HUES48 (cell line): Measurements from ENCODE around the gene RYR3.

Source experiments
- H3K27ac ChIP-seq: one replicate; pipeline ENCODE4 v1.7.0; 2013; ENCODE audit warnings: low read depth, low read length, inconsistent platforms
- H3K27me3 ChIP-seq: 2 replicates; pipeline ENCODE4 v1.6.1; 2013; ENCODE audit warnings: mild to moderate bottlenecking, low read length; ENCODE audit not compliant: control insufficient read depth, insufficient read depth
- H3K36me3 ChIP-seq: 2 replicates; pipeline ENCODE4 v1.6.1; 2013; ENCODE audit warnings: low read length; ENCODE audit not compliant: control insufficient read depth, insufficient read depth
- H3K4me1 ChIP-seq: 2 replicates; pipeline ENCODE4 v1.6.1; 2013; ENCODE audit warnings: mild to moderate bottlenecking, low read length; ENCODE audit not compliant: control insufficient read depth, insufficient read depth
- H3K4me3 ChIP-seq: 2 replicates; pipeline ENCODE4 v1.5.1; 2013; ENCODE audit warnings: mild to moderate bottlenecking, low read depth, low read length
- H3K9ac ChIP-seq: 2 replicates; pipeline ENCODE4 v1.6.1; 2013; ENCODE audit warnings: mild to moderate bottlenecking, low read depth, low read length, moderate library complexity
- H3K9me3 ChIP-seq: 2 replicates; pipeline ENCODE4 v1.6.1; 2013; ENCODE audit warnings: low read length; ENCODE audit not compliant: control insufficient read depth, insufficient read depth

RYR3 gene

DNA sequence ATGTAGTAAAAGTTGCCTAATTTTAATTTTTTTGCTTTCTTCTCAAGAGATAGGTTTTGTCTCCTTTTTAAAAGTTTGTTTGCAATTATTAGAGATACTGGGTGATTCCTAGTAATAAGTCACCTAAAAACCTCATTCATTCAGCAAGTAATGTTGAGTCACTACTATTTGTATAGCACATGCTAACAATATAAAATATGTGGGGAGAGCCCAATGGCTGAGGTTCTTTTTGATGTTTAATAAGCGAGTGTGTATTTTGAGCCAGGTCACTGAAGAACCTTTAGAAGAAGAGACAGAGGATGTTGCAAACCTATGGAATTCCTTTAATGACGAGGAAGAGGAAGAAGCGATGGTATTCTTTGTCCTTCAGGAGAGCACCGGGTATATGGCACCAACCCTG is 533.8 kb downstream of the RYR3 start:
- H3K4me3 ChIP-seq: no peak overlapping the region
- H3K9me3 ChIP-seq: no peaks in the 10 kb centered on the region
- peaks cover 25% of the 10 kb centered on the region for H3K4me1 ChIP-seq
- H3K27me3 ChIP-seq: no peaks in the 10 kb centered on the region
- no peaks in the 10 kb centered on the region for H3K36me3 ChIP-seq
- H3K9ac ChIP-seq: no peak overlapping the region
- H3K27ac ChIP-seq: peak overlapping the region; percentile 14

DNA sequence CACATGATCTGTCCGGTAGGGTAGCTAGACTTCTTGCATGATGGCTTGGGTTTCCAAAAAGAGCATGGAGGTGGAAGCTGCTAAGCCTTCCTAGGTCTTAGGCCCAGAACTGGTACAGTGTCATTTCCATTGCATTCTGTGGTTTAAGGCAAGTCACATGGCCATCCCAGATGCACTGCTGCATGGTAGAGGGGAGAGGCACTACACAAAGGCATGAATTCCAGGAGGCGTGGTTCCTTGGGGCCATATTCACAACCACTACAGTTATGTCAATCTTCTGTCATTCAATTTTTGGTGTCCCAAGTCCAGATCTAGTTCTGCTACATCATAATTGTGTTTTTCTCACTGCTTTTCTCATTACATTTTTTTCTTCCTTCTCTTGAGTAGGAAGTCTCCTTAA is 535.4 kb downstream of the RYR3 start:
- Histone ChIP-seq H3K4me1 (peaks cover 25% of the 10 kb centered on the region), H3K27me3 (no peaks in the 10 kb centered on the region), H3K36me3 (no peaks in the 10 kb centered on the region), H3K4me3 (no peak overlapping the region), H3K27ac (no peak overlapping the region), H3K9me3 (no peaks in the 10 kb centered on the region), H3K9ac (no peak overlapping the region)

DNA sequence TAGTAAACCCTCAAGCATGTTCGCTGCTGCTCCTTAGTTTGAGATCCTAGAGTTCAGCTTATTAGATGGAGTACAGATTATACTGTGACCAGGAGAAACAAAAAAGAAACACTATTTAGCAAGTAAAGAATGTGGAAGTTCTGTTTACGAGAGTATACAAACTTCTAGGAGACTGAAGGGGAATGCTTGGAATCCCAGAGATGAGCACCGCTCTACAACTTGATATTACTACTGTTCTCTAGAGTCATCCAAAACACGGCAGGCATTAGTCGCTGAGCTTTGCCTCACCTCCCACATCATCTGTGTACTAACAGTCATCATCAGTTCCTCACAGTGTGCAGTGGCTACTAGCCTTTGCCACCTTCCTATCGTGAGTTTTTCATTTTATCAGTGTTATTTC is 536.1 kb downstream of the RYR3 start:
- no peaks in the 10 kb centered on the region for H3K9me3 ChIP-seq
- no peak overlapping the region for H3K9ac ChIP-seq
- no peak overlapping the region for H3K4me3 ChIP-seq
- peaks cover 32% of the 10 kb centered on the region for H3K4me1 ChIP-seq
- no peaks in the 10 kb centered on the region for H3K36me3 ChIP-seq
- H3K27ac ChIP-seq: no peak overlapping the region
- H3K27me3 ChIP-seq: no peaks in the 10 kb centered on the region

DNA sequence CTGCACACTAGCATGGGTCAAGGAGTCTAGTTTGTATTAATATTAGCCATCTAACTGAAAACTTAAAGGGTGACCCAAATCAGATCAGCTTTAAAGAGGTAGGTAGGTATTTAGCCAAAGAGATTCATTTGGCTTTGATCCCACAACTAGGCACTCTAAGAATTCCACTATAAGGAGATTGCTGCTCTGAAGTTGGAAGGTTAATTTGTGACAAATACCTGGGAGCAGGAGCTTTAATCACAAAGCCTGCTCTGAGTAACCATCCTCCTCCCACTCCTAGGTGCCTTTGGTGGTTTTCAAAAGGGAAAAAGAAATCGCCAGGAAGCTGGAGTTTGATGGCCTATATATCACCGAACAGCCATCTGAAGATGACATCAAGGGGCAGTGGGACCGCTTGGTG is 537.2 kb downstream of the RYR3 start:
- H3K27me3 ChIP-seq: no peaks in the 10 kb centered on the region
- H3K4me1 ChIP-seq: peaks cover 41% of the 10 kb centered on the region
- H3K27ac ChIP-seq: no peak overlapping the region
- no peaks in the 10 kb centered on the region for H3K9me3 ChIP-seq
- H3K4me3 ChIP-seq: no peak overlapping the region
- no peaks in the 10 kb centered on the region for H3K36me3 ChIP-seq
- H3K9ac ChIP-seq: no peak overlapping the region

DNA sequence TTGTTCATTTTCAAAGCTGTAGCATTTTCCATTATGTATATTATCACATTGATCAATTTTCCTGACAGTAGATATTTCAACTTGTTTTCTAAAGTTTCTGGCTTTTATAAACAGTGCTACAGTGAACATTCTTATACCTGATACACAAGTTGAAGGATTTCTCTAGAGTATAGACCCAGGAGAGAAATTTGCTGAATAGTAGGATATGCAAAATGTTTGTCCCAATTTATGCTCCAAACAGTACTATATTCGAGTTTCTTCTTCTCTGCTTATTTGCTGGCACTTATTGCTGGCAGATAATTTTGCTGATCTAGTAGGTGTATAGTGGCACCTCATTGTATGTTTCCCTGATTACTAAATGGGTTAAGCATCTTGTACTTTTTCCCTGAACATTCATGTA is 540.3 kb downstream of the RYR3 start:
- H3K9ac ChIP-seq: no peak overlapping the region
- no peaks in the 10 kb centered on the region for H3K9me3 ChIP-seq
- H3K27me3 ChIP-seq: no peaks in the 10 kb centered on the region
- no peak overlapping the region for H3K27ac ChIP-seq
- H3K4me1 ChIP-seq: peaks cover 23% of the 10 kb centered on the region
- H3K36me3 ChIP-seq: no peaks in the 10 kb centered on the region
- no peak overlapping the region for H3K4me3 ChIP-seq

DNA sequence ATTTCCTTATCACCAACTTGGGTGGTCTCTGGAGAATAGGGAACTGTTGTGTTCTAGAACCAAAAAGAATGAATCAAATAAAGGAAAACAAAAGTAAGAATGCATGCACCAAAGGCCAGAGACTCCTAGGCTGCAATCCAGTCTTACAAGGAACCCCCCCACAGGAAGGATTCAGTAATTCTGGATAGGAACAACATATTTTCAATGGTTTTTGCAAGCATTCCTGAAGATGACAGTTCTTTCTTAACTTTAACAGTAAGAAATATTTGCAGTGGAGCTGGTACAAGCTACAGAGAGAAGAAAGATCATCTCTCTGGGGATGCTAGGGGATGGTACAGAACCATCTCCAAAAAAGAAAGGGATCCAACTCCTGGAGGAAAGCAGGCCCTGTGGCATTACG is 541.3 kb downstream of the RYR3 start:
- H3K4me3 ChIP-seq: no peak overlapping the region
- H3K9ac ChIP-seq: no peak overlapping the region
- no peaks in the 10 kb centered on the region for H3K9me3 ChIP-seq
- peaks cover 17% of the 10 kb centered on the region for H3K4me1 ChIP-seq
- H3K36me3 ChIP-seq: no peaks in the 10 kb centered on the region
- no peaks in the 10 kb centered on the region for H3K27me3 ChIP-seq
- peak overlapping the region; percentile 63 for H3K27ac ChIP-seq

DNA sequence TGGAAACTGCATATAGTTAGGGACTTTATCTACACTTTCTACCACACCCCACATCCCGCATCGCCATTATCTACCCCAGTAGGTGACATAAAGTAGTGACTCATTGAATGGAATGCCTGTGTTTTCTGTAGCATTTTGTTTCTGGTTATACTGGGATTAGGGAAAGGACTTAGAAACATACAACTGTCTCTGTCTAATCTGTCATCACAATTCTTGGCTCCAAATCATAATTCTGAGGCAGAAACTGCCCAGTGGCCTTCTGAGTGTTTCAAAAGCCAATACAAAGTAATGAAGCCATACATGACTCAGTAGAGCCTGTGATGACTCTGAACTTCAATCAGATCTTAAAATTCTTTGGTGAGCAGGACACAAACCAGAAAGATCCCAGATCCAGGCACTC is 541.8 kb downstream of the RYR3 start:
- Histone ChIP-seq H3K4me3 (no peak overlapping the region), H3K9ac (0 out of 2 replicates have a peak overlapping the region, but pooled peaks have one; percentile 10), H3K9me3 (no peaks in the 10 kb centered on the region), H3K36me3 (no peaks in the 10 kb centered on the region), H3K4me1 (peaks cover 17% of the 10 kb centered on the region), H3K27me3 (no peaks in the 10 kb centered on the region), H3K27ac (peak overlapping the region; percentile 22)

DNA sequence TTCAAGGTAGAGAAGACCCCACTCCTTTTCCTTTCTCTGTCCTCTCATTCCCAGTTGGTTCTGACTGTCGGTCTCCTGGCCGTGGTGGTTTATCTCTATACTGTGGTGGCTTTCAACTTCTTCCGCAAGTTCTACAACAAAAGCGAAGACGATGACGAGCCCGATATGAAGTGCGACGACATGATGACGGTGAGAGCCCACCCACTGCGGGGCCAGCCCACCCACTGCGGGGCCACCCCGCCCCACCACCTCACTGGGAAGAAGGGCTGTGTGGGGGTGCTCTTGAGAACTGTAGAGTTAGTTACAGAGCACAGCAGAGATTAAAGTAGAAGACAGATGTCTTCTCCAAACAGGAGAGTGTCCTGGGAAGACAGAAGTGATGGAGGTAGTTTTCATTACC is 547.0 kb downstream of the RYR3 start:
- H3K4me3 ChIP-seq: no peak overlapping the region
- no peaks in the 10 kb centered on the region for H3K36me3 ChIP-seq
- H3K27me3 ChIP-seq: no peaks in the 10 kb centered on the region
- H3K27ac ChIP-seq: no peak overlapping the region
- peaks cover 18% of the 10 kb centered on the region for H3K4me1 ChIP-seq
- H3K9me3 ChIP-seq: no peaks in the 10 kb centered on the region
- no peak overlapping the region for H3K9ac ChIP-seq

DNA sequence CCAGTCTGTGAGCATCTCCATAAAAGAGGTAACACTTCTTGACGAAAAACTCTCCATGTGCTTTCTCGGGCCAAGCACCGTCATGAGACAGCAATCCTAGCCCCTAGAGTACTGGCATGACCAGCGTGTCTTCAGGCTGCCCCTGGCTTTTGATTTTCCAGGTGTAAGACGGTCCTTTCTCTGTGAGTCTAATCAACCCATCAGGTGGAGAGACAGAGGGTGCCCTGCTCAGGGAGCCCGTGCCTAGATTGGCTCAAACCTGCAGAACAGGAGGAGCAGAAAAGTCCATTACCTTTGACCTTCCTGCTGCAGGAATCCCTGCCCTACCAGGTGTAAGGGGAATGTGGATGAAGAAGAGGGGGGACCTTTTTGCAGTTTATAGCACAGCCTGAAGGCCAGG is 548.1 kb downstream of the RYR3 start:
- peaks cover 15% of the 10 kb centered on the region for H3K4me1 ChIP-seq
- no peaks in the 10 kb centered on the region for H3K27me3 ChIP-seq

DNA sequence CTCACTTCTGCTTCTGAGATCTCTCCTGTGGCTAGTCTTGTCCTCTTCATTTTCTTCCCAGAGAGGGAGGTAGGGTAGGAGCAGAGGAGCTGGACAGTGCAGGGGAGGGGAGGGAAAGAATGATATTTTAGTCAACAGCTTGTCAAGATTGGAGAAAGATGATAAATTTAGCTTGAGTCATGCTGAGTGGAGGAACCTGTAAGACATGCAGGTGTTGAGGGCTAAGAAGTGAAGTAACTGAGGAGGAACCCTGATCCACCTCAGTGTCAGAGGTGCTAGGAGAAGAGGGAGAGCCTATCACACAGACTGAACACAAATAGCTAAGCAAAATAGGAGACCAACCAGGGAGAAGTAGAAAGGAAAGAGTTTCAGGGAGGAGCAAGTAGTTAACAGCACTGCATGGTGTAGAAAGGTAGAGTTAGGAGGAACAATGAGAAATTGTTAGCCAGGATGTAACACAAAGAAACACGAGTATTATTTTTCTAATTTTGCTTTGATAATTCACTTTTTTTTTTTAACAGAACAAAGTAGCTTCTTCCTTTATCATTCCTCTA is 549.3 kb downstream of the RYR3 start:
- Histone ChIP-seq H3K27ac (peak overlapping the region; percentile 54), H3K27me3 (no peaks in the 10 kb centered on the region), H3K36me3 (peaks cover 6% of the 10 kb centered on the region; the same call in 1 of the 2 replicates), H3K4me3 (no peak overlapping the region), H3K4me1 (peaks cover 15% of the 10 kb centered on the region), H3K9ac (peak overlapping the region; percentile 19; the same call in 1 of the 2 replicates), H3K9me3 (no peaks in the 10 kb centered on the region)

More for the DNA sequence above, 548.1 kb downstream of the RYR3 start:
- Histone ChIP-seq H3K9ac (no peak overlapping the region), H3K9me3 (no peaks in the 10 kb centered on the region), H3K27ac (no peak overlapping the region), H3K36me3 (no peaks in the 10 kb centered on the region), H3K4me3 (no peak overlapping the region)

DNA sequence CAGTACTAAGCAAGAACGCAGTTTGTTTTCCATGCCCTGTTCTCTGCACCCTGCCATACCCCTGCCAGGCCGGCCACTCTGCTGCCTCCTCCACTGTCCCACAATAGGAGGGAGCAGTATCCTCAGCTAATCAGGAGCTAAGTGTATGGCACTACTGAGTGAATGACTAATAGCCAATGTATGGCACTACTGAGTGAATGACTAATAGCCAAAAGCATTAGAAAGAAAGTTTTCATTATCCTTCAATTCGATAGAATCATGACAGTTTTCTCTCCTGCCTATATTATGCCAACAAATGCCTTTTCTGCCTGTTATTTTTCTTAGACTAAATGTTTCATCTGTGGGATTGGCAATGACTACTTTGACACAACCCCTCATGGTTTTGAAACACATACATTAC is 550.0 kb downstream of the RYR3 start:
- Histone ChIP-seq H3K27ac (peak overlapping the region; percentile 54), H3K9me3 (no peaks in the 10 kb centered on the region), H3K36me3 (peaks cover 6% of the 10 kb centered on the region; the same call in 1 of the 2 replicates), H3K4me3 (no peak overlapping the region), H3K9ac (peak overlapping the region; percentile 19; the same call in 1 of the 2 replicates), H3K4me1 (peaks cover 15% of the 10 kb centered on the region), H3K27me3 (no peaks in the 10 kb centered on the region)
